SU-DHL-6 (cell line): ENCODE data around the gene IL22RA2.

Experiments
- H2AFZ ChIP-seq: fragments of 200-600 bp; sonication (generic); 2 replicates; pipeline ENCODE4 v1.6.1; 2014; ENCODE audit warnings: low read depth, mild to moderate bottlenecking, moderate library complexity, mixed read lengths, antibody characterized with exemption, low read length; ENCODE audit not compliant: severe bottlenecking
- H3F3A ChIP-seq: fragments of 200-600 bp; shearing (Covaris generic); 2 replicates; pipeline ENCODE4 v1.6.0; 2016; ENCODE audit warnings: antibody characterized with exemption, mild to moderate bottlenecking; ENCODE audit not compliant: insufficient read depth
- H3K27ac ChIP-seq: fragments of 200-600 bp; sonication (generic); 2 replicates; pipeline ENCODE4 v1.5.1; 2016; ENCODE audit warnings: low read depth, mild to moderate bottlenecking, low read length, moderate library complexity, mixed read lengths
- H3K27me3 ChIP-seq: fragments of 200-600 bp; sonication (generic), shearing (Covaris generic); 2 replicates; pipeline ENCODE4 v1.6.0; 2014; ENCODE audit warnings: mild to moderate bottlenecking, low read length
- H3K36me3 ChIP-seq: fragments of 200-600 bp; sonication (generic); 2 replicates; pipeline ENCODE4 v1.6.1; 2014; ENCODE audit warnings: mild to moderate bottlenecking, low read length, mixed read lengths
- H3K4me2 ChIP-seq: fragments of 300-600, 200-600 bp; shearing (Covaris generic), sonication (generic); 2 replicates; pipeline ENCODE4 v1.6.0; 2014; ENCODE audit warnings: low read length, low read depth, mild to moderate bottlenecking; ENCODE audit not compliant: poor library complexity, severe bottlenecking
- H3K4me3 ChIP-seq: fragments of 200-600 bp; sonication (generic); 2 replicates; pipeline ENCODE4 v1.5.1; 2014; ENCODE audit warnings: antibody characterized with exemption, low read length, mild to moderate bottlenecking, mixed read lengths; ENCODE audit not compliant: insufficient read depth, poor library complexity, severe bottlenecking
- H3K79me2 ChIP-seq: fragments of 200-600 bp; sonication (generic); 2 replicates; pipeline ENCODE4 v1.6.1; 2014; ENCODE audit warnings: mild to moderate bottlenecking, low read length, moderate library complexity; ENCODE audit not compliant: insufficient read depth
- H3K9ac ChIP-seq: fragments of 200-600 bp; sonication (generic); 2 replicates; pipeline ENCODE4 v1.7.0; 2014; ENCODE audit warnings: mild to moderate bottlenecking, low read length
- H3K9me2 ChIP-seq: fragments of 200-600 bp; sonication (generic); replicated peaks from 2 replicates; pipeline ENCODE4 v1.6.1; 2014; ENCODE audit warnings: low read length; ENCODE audit not compliant: insufficient read depth
- H3K9me3 ChIP-seq: fragments of 200-600 bp; sonication (generic); 2 replicates; pipeline ENCODE4 v1.6.1; 2014; ENCODE audit warnings: low read length, mixed read lengths; ENCODE audit not compliant: insufficient read depth
- H4K20me1 ChIP-seq: fragments of 200-600 bp; sonication (generic); 2 replicates; pipeline ENCODE4 v1.6.1; 2014; ENCODE audit warnings: low read depth, mild to moderate bottlenecking, antibody characterized with exemption, low read length, moderate library complexity, mixed read lengths
- EZH2phosphoT487 ChIP-seq: fragments of 200-600 bp; sonication (generic), shearing (Covaris generic); conservative IDR thresholded peaks from 2 replicates; pipeline ENCODE4 v1.6.1; 2018; ENCODE audit warnings: mild to moderate bottlenecking, antibody characterized with exemption, low read length, moderate library complexity, mixed read lengths
- TF ChIP-seq, protein P1 (sequence below): fragments of 200-600 bp; sonication (generic); IDR thresholded peaks from one replicate; pipeline ENCODE4 v1.5.1; 2017; ENCODE audit warnings: antibody characterized with exemption, mild to moderate bottlenecking, low read length, moderate library complexity; ENCODE audit not compliant: insufficient read depth, poor library complexity, severe bottlenecking

Gene IL22RA2

GRCh38 chr6:137163732-137164318 is 9.6 kb downstream of the IL22RA2 start:
- Histone ChIP-seq H3K36me3 (no peaks in the 10 kb centered on the region), H4K20me1 (no peaks in the 10 kb centered on the region), H3K27me3 (no peaks in the 10 kb centered on the region), H3K4me2 (no peak overlapping the region), H3K9me3 (peaks cover 15% of the 10 kb centered on the region; the same call in 1 of the 2 replicates), H3F3A (no peaks in the 10 kb centered on the region), H3K4me3 (no peak overlapping the region), H2AFZ (no peak overlapping the region), H3K9me2 (no peaks in the 10 kb centered on the region), H3K9ac (no peak overlapping the region), H3K79me2 (no peaks in the 10 kb centered on the region), H3K27ac (no peak overlapping the region)
- no peak for TF ChIP-seq EZH2phosphoT487
- TF ChIP-seq, protein P1, sequence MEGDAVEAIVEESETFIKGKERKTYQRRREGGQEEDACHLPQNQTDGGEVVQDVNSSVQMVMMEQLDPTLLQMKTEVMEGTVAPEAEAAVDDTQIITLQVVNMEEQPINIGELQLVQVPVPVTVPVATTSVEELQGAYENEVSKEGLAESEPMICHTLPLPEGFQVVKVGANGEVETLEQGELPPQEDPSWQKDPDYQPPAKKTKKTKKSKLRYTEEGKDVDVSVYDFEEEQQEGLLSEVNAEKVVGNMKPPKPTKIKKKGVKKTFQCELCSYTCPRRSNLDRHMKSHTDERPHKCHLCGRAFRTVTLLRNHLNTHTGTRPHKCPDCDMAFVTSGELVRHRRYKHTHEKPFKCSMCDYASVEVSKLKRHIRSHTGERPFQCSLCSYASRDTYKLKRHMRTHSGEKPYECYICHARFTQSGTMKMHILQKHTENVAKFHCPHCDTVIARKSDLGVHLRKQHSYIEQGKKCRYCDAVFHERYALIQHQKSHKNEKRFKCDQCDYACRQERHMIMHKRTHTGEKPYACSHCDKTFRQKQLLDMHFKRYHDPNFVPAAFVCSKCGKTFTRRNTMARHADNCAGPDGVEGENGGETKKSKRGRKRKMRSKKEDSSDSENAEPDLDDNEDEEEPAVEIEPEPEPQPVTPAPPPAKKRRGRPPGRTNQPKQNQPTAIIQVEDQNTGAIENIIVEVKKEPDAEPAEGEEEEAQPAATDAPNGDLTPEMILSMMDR: no peak

GRCh38 chr6:137162692-137163306 is 10.6 kb downstream of the IL22RA2 start:
- Histone ChIP-seq H3F3A (no peaks in the 10 kb centered on the region), H3K9me2 (no peaks in the 10 kb centered on the region), H3K27ac (no peak overlapping the region), H3K9ac (no peak overlapping the region), H3K27me3 (no peaks in the 10 kb centered on the region), H3K4me2 (no peak overlapping the region), H4K20me1 (no peaks in the 10 kb centered on the region), H3K36me3 (no peaks in the 10 kb centered on the region), H3K4me3 (no peak overlapping the region), H2AFZ (no peak overlapping the region), H3K9me3 (peaks cover 15% of the 10 kb centered on the region; the same call in 1 of the 2 replicates), H3K79me2 (no peaks in the 10 kb centered on the region)
- TF ChIP-seq EZH2phosphoT487: no peak
- TF ChIP-seq, protein P1: no peak

- no peaks in the 10 kb centered on the region for H3K9me2 ChIP-seq
- H3K36me3 ChIP-seq: no peaks in the 10 kb centered on the region
- H3K9me3 ChIP-seq: peaks cover 15% of the 10 kb centered on the region; the same call in 1 of the 2 replicates
- H3K4me3 ChIP-seq: no peak overlapping the region
- no peaks in the 10 kb centered on the region for H3K27me3 ChIP-seq
- no peak overlapping the region for H3K27ac ChIP-seq
- no peaks in the 10 kb centered on the region for H3K79me2 ChIP-seq
- TF ChIP-seq, protein P1: no peak
- no peak for TF ChIP-seq EZH2phosphoT487
- H4K20me1 ChIP-seq: no peaks in the 10 kb centered on the region
- H3F3A ChIP-seq: no peaks in the 10 kb centered on the region
- no peak overlapping the region for H2AFZ ChIP-seq
- no peak overlapping the region for H3K9ac ChIP-seq
- no peak overlapping the region for H3K4me2 ChIP-seq
Observed at GRCh38 chr6:137161949-137162348, 11.5 kb downstream of the IL22RA2 start.
